ENCODE data around the gene PDP2. TPM values are rescaled to one million over a fixed set of nuclear protein-coding genes. Genes with fewer than 3 reads are reported as not detected.

The PDP2 gene
- 7.8 and 11.0 TPM in 2 replicates for total RNA-seq (2014; rRNA removed; shearing (Covaris generic))
- 9.0 and 10.7 TPM in 2 replicates for polyA plus RNA-seq (2015; cell fraction: cytosol; rRNA removed)
- 14.3 and 16.7 TPM in 2 replicates for polyA plus RNA-seq (2015; cell fraction: nucleus; rRNA removed)

GRCh38 chr16:66880288-66881013 is at the start of gene PDP2:
PDP2 (plus strand) TSS chr16:66880515; CDS start chr16:66884285, 3,770 bp downstream.
- peak; percentile 95 for DNase-seq (ENCODE audit: low read depth, low spot score)
- in situ Hi-C loops (cut with HindIII; ENCODE audit: low pct_unique_long_range_greater_than_20kb, low sequenced_read_pairs) = no loop called here

GRCh38 chr16:66832190-66832589 is 48.1 kb upstream of the PDP2 start:
- in situ Hi-C loops (cut with HindIII; ENCODE audit: low pct_unique_long_range_greater_than_20kb, low sequenced_read_pairs) = no loop called here
- DNase-seq (ENCODE audit: low read depth, low spot score) = no peak

- DNase-seq (ENCODE audit: low read depth, low spot score) = no peak
- in situ Hi-C loops (cut with HindIII; ENCODE audit: low pct_unique_long_range_greater_than_20kb, low sequenced_read_pairs) = no loop called here
These were observed 47.5 kb upstream of the PDP2 start for GRCh38 chr16:66832661-66833305.

GRCh38 chr16:66834746-66835145 is 45.6 kb upstream of the PDP2 start:
- DNase-seq (ENCODE audit: low read depth, low spot score) = no peak
- in situ Hi-C loops (cut with HindIII; ENCODE audit: low pct_unique_long_range_greater_than_20kb, low sequenced_read_pairs) = no loop called here

GRCh38 chr16:66840883-66841282 is 39.4 kb upstream of the PDP2 start:
- no peak for DNase-seq (ENCODE audit: low read depth, low spot score)
- in situ Hi-C loops (cut with HindIII; ENCODE audit: low pct_unique_long_range_greater_than_20kb, low sequenced_read_pairs) = no loop called here

GRCh38 chr16:66841366-66841765 is 38.9 kb upstream of the PDP2 start:
- in situ Hi-C loops (cut with HindIII; ENCODE audit: low pct_unique_long_range_greater_than_20kb, low sequenced_read_pairs) = no loop called here
- DNase-seq (ENCODE audit: low read depth, low spot score) = no peak

GRCh38 chr16:66842765-66843164 is 37.5 kb upstream of the PDP2 start:
- in situ Hi-C loops (cut with HindIII; ENCODE audit: low pct_unique_long_range_greater_than_20kb, low sequenced_read_pairs) = no loop called here
- no peak for DNase-seq (ENCODE audit: low read depth, low spot score)

- in situ Hi-C loops (cut with HindIII; ENCODE audit: low pct_unique_long_range_greater_than_20kb, low sequenced_read_pairs) = no loop called here
- no peak for DNase-seq (ENCODE audit: low read depth, low spot score)
These were observed 37.1 kb upstream of the PDP2 start for GRCh38 chr16:66843191-66843590.

GRCh38 chr16:66844009-66844341 is 36.3 kb upstream of the PDP2 start:
- in situ Hi-C loops (cut with HindIII; ENCODE audit: low pct_unique_long_range_greater_than_20kb, low sequenced_read_pairs) = no loop called here

GRCh38 chr16:66844342-66845079 is 35.8 kb upstream of the PDP2 start, which contains the start of gene CA7:
CA7 (plus strand) TSS chr16:66844414; CDS start chr16:66844488, 74 bp downstream.
- DNase-seq (ENCODE audit: low read depth, low spot score) = no peak
- in situ Hi-C loops (cut with HindIII; ENCODE audit: low pct_unique_long_range_greater_than_20kb, low sequenced_read_pairs) = no loop called here

More at GRCh38 chr16:66844009-66844341, 36.3 kb upstream of the PDP2 start:
- DNase-seq (ENCODE audit: low read depth, low spot score) = no peak

GRCh38 chr16:66845080-66845410 is 35.3 kb upstream of the PDP2 start:
- in situ Hi-C loops (cut with HindIII; ENCODE audit: low pct_unique_long_range_greater_than_20kb, low sequenced_read_pairs) = no loop called here
- no peak for DNase-seq (ENCODE audit: low read depth, low spot score)

- in situ Hi-C loops (cut with HindIII; ENCODE audit: low pct_unique_long_range_greater_than_20kb, low sequenced_read_pairs) = no loop called here
- DNase-seq (ENCODE audit: low read depth, low spot score) = no peak
These were observed 34.5 kb upstream of the PDP2 start for GRCh38 chr16:66845791-66846221.

- DNase-seq (ENCODE audit: low read depth, low spot score) = no peak
- in situ Hi-C loops (cut with HindIII; ENCODE audit: low pct_unique_long_range_greater_than_20kb, low sequenced_read_pairs) = no loop called here
These were observed 34.0 kb upstream of the PDP2 start for GRCh38 chr16:66846266-66846665.

GRCh38 chr16:66846831-66847230 is 33.5 kb upstream of the PDP2 start:
- no peak for DNase-seq (ENCODE audit: low read depth, low spot score)
- in situ Hi-C loops (cut with HindIII; ENCODE audit: low pct_unique_long_range_greater_than_20kb, low sequenced_read_pairs) = no loop called here

GRCh38 chr16:66847533-66848067 is 32.7 kb upstream of the PDP2 start:
- DNase-seq (ENCODE audit: low read depth, low spot score) = no peak
- in situ Hi-C loops (cut with HindIII; ENCODE audit: low pct_unique_long_range_greater_than_20kb, low sequenced_read_pairs) = no loop called here

- in situ Hi-C loops (cut with HindIII; ENCODE audit: low pct_unique_long_range_greater_than_20kb, low sequenced_read_pairs) = no loop called here
- no peak for DNase-seq (ENCODE audit: low read depth, low spot score)
These were observed 32.1 kb upstream of the PDP2 start for GRCh38 chr16:66848172-66848571.

- no peak for DNase-seq (ENCODE audit: low read depth, low spot score)
- in situ Hi-C loops (cut with HindIII; ENCODE audit: low pct_unique_long_range_greater_than_20kb, low sequenced_read_pairs) = no loop called here
These were observed 31.3 kb upstream of the PDP2 start for GRCh38 chr16:66849021-66849420.

GRCh38 chr16:66849549-66849948 is 30.8 kb upstream of the PDP2 start:
- in situ Hi-C loops (cut with HindIII; ENCODE audit: low pct_unique_long_range_greater_than_20kb, low sequenced_read_pairs) = no loop called here
- no peak for DNase-seq (ENCODE audit: low read depth, low spot score)

All from SK-MEL-5 (cell line).